ENCODE measurements around the gene TTC12. TPM values are rescaled to one million over a fixed set of nuclear protein-coding genes. Genes with fewer than 3 reads are reported as not detected.

Gene TTC12
- polyA plus RNA-seq, 1 donor (not counting 4 experiments of a cell fraction or from before 2014, with no cell fraction given): 27.3 TPM

GRCh38 chr11:113384551-113384950 is 70.2 kb downstream of the TTC12 start:
- no peaks in the 10 kb centered on the region for H3K36me3 ChIP-seq (ENCODE audit: control insufficient read depth in 2 of 2, extremely low read depth in 1 of 2, insufficient read depth in 2 of 2, low read length in 2 of 2)
- peak overlapping the region; percentile 86 for H3K27ac ChIP-seq (ENCODE audit: control insufficient read depth, insufficient read depth, low read length)
- H3K9ac ChIP-seq (ENCODE audit: control insufficient read depth, extremely low read depth, insufficient read depth, low read length): no peak overlapping the region
- no peak overlapping the region for H2AFZ ChIP-seq (ENCODE audit: control insufficient read depth, low read length)
- peak overlapping the region; percentile 59 for H3K4me2 ChIP-seq (ENCODE audit: control insufficient read depth, extremely low read depth, insufficient read depth, low read depth, low read length)
- H3K9me3 ChIP-seq (ENCODE audit: control insufficient read depth, low read depth, low read length): no peaks in the 10 kb centered on the region
- no peaks in the 10 kb centered on the region for H4K20me1 ChIP-seq (ENCODE audit: control insufficient read depth, extremely low read depth, insufficient read depth, low read length)
- no peaks in the 10 kb centered on the region for H3K27me3 ChIP-seq (ENCODE audit: control insufficient read depth, extremely low read depth, insufficient read depth, low read length)
- H3K4me1 ChIP-seq (ENCODE audit: control insufficient read depth, extremely low read depth, insufficient read depth, low read length): peaks cover 34% of the 10 kb centered on the region
- no peaks in the 10 kb centered on the region for H3K79me2 ChIP-seq (ENCODE audit: control insufficient read depth, insufficient read depth, low read length)
- DNase-seq (ENCODE audit: low read depth, low spot score) (peak; percentile 99), FAIRE-seq (peak; percentile 99)
- TF ChIP-seq CTCF (optimal IDR thresholded peaks at IDR 0.05 in 1 of 3, IDR thresholded peaks at IDR 0.05 in 1 of 3, conservative IDR thresholded peaks at IDR 0.05 in 1 of 3; ENCODE audit: extremely low read depth in 1 of 3, insufficient read depth in 2 of 3, low read length in 3 of 3): no peak
- no peak for TF ChIP-seq EZH2 (IDR thresholded peaks at IDR 0.05; ENCODE audit: low read length)
- dilution Hi-C loops (cut with MboI; ENCODE audit: extremely low pct_ligation_motif_present, low sequenced_read_pairs): no loop called here
- no peak overlapping the region for H3K4me3 ChIP-seq (ENCODE audit: control insufficient read depth in 2 of 3, extremely low read depth in 1 of 3, insufficient read depth in 2 of 3, low read depth in 1 of 3, low read length in 3 of 3)
- H3K9me1 ChIP-seq (ENCODE audit: control insufficient read depth, extremely low read depth, insufficient read depth, low read length): no peaks in the 10 kb centered on the region

GRCh38 chr11:113385749-113386148 is 71.4 kb downstream of the TTC12 start:
- Histone ChIP-seq H3K36me3 (ENCODE audit: control insufficient read depth in 2 of 2, extremely low read depth in 1 of 2, insufficient read depth in 2 of 2, low read length in 2 of 2) (no peaks in the 10 kb centered on the region), H3K9me1 (ENCODE audit: control insufficient read depth, extremely low read depth, insufficient read depth, low read length) (no peaks in the 10 kb centered on the region), H2AFZ (ENCODE audit: control insufficient read depth, low read length) (no peak overlapping the region), H4K20me1 (ENCODE audit: control insufficient read depth, extremely low read depth, insufficient read depth, low read length) (no peaks in the 10 kb centered on the region), H3K4me1 (ENCODE audit: control insufficient read depth, extremely low read depth, insufficient read depth, low read length) (peaks cover 34% of the 10 kb centered on the region), H3K4me3 (ENCODE audit: control insufficient read depth in 2 of 3, extremely low read depth in 1 of 3, insufficient read depth in 2 of 3, low read depth in 1 of 3, low read length in 3 of 3) (no peak overlapping the region), H3K79me2 (ENCODE audit: control insufficient read depth, insufficient read depth, low read length) (no peaks in the 10 kb centered on the region), H3K27me3 (ENCODE audit: control insufficient read depth, extremely low read depth, insufficient read depth, low read length) (no peaks in the 10 kb centered on the region), H3K9ac (ENCODE audit: control insufficient read depth, extremely low read depth, insufficient read depth, low read length) (no peak overlapping the region), H3K9me3 (ENCODE audit: control insufficient read depth, low read depth, low read length) (no peaks in the 10 kb centered on the region), H3K27ac (ENCODE audit: control insufficient read depth, insufficient read depth, low read length) (peak overlapping the region; percentile 86), H3K4me2 (ENCODE audit: control insufficient read depth, extremely low read depth, insufficient read depth, low read depth, low read length) (no peak overlapping the region)
- TF ChIP-seq CTCF (optimal IDR thresholded peaks at IDR 0.05 in 1 of 3, IDR thresholded peaks at IDR 0.05 in 1 of 3, conservative IDR thresholded peaks at IDR 0.05 in 1 of 3; ENCODE audit: extremely low read depth in 1 of 3, insufficient read depth in 2 of 3, low read length in 3 of 3) (no peak), EZH2 (IDR thresholded peaks at IDR 0.05; ENCODE audit: low read length) (no peak)
- FAIRE-seq (peak; percentile 73), DNase-seq (ENCODE audit: low read depth, low spot score) (no peak)
- dilution Hi-C loops (cut with MboI; ENCODE audit: extremely low pct_ligation_motif_present, low sequenced_read_pairs): no loop called here

All from keratinocyte (primary cell).